Measurements from ENCODE around the gene DDX39A.

DNA sequence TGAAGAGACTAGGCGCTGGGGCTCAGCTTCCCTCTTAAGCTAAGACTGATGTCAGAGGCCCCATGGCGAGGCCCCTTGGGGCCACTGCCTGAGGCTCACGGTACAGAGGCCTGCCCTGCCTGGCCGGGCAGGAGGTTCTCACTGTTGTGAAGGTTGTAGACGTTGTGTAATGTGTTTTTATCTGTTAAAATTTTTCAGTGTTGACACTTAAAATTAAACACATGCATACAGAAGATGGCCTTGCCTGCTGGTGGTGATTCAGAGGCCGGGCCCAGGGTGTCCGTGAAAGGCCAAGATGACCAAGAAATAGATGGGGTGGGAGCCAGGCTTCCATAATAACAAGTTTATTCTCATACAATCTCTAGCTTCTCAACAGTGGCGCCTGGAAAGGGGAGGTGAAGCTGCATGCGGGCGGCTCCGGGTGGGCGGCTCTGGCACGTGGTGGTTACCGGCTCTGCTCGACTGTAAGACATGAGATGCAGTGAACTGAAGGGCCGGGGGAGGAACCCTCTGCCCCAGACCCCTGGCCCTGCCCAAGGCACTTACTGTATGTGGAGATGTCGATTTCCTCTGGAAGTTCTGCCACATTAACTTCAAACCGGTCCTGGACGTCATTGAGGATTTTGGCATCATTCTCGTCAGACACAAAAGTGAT, 10.5 kb downstream of the DDX39A start:
- TF ChIP-seq, protein P1, sequence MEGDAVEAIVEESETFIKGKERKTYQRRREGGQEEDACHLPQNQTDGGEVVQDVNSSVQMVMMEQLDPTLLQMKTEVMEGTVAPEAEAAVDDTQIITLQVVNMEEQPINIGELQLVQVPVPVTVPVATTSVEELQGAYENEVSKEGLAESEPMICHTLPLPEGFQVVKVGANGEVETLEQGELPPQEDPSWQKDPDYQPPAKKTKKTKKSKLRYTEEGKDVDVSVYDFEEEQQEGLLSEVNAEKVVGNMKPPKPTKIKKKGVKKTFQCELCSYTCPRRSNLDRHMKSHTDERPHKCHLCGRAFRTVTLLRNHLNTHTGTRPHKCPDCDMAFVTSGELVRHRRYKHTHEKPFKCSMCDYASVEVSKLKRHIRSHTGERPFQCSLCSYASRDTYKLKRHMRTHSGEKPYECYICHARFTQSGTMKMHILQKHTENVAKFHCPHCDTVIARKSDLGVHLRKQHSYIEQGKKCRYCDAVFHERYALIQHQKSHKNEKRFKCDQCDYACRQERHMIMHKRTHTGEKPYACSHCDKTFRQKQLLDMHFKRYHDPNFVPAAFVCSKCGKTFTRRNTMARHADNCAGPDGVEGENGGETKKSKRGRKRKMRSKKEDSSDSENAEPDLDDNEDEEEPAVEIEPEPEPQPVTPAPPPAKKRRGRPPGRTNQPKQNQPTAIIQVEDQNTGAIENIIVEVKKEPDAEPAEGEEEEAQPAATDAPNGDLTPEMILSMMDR (IDR thresholded peaks at IDR 0.05): no peak
- no peak for TF ChIP-seq POLR2AphosphoS5 (IDR thresholded peaks at IDR 0.05; ENCODE audit: low read depth, low read length)
- TF ChIP-seq SIN3A (IDR thresholded peaks at IDR 0.05; ENCODE audit: borderline replicate concordance, insufficient read depth, low read depth, low read length): no peak
- TF ChIP-seq, protein P2, sequence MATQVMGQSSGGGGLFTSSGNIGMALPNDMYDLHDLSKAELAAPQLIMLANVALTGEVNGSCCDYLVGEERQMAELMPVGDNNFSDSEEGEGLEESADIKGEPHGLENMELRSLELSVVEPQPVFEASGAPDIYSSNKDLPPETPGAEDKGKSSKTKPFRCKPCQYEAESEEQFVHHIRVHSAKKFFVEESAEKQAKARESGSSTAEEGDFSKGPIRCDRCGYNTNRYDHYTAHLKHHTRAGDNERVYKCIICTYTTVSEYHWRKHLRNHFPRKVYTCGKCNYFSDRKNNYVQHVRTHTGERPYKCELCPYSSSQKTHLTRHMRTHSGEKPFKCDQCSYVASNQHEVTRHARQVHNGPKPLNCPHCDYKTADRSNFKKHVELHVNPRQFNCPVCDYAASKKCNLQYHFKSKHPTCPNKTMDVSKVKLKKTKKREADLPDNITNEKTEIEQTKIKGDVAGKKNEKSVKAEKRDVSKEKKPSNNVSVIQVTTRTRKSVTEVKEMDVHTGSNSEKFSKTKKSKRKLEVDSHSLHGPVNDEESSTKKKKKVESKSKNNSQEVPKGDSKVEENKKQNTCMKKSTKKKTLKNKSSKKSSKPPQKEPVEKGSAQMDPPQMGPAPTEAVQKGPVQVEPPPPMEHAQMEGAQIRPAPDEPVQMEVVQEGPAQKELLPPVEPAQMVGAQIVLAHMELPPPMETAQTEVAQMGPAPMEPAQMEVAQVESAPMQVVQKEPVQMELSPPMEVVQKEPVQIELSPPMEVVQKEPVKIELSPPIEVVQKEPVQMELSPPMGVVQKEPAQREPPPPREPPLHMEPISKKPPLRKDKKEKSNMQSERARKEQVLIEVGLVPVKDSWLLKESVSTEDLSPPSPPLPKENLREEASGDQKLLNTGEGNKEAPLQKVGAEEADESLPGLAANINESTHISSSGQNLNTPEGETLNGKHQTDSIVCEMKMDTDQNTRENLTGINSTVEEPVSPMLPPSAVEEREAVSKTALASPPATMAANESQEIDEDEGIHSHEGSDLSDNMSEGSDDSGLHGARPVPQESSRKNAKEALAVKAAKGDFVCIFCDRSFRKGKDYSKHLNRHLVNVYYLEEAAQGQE (IDR thresholded peaks at IDR 0.05; ENCODE audit: insufficient read depth in 1 of 2, low read depth in 2 of 2, low read length in 1 of 2): no peak
- no peak for TF ChIP-seq TCF7L2 (IDR thresholded peaks at IDR 0.05; ENCODE audit: low read depth, low read length)

All from Panc1 (cell line).